ENCODE measurements around the gene MRPL19.

Gene MRPL19

GRCh38 chr2:75608684-75609333 lies 37.8 kb upstream of the MRPL19 start:
- Histone ChIP-seq H3K4me1 (ENCODE audit: control insufficient read depth, low read length) (peaks cover 4% of the 10 kb centered on the region; the same call in 1 of the 2 replicates), H3K9me2 (replicated peaks; ENCODE audit: control insufficient read depth, low read length) (no peaks in the 10 kb centered on the region), H3K9me3 (ENCODE audit: control insufficient read depth, insufficient read depth, low read length) (no peaks in the 10 kb centered on the region), H3K4me2 (ENCODE audit: low read length) (no peak overlapping the region), H4K20me1 (ENCODE audit: control insufficient read depth, insufficient read depth, low read depth, low read length) (no peaks in the 10 kb centered on the region), H3K27me3 (ENCODE audit: control insufficient read depth, low read length) (no peaks in the 10 kb centered on the region; the same call in 1 of the 2 replicates), H3F3A (ENCODE audit: control insufficient read depth, insufficient read depth) (no peaks in the 10 kb centered on the region), H3K27ac (ENCODE audit: low read depth, low read length) (no peak overlapping the region), H3K79me2 (ENCODE audit: control insufficient read depth, low read length) (no peaks in the 10 kb centered on the region), H3K4me3 (ENCODE audit: low read length) (no peak overlapping the region), H3K36me3 (ENCODE audit: control insufficient read depth, low read length) (no peaks in the 10 kb centered on the region)
- no peak for TF ChIP-seq EZH2phosphoT487 (IDR thresholded peaks at IDR 0.05; ENCODE audit: borderline replicate concordance, low read length)
- TF ChIP-seq, protein P1, sequence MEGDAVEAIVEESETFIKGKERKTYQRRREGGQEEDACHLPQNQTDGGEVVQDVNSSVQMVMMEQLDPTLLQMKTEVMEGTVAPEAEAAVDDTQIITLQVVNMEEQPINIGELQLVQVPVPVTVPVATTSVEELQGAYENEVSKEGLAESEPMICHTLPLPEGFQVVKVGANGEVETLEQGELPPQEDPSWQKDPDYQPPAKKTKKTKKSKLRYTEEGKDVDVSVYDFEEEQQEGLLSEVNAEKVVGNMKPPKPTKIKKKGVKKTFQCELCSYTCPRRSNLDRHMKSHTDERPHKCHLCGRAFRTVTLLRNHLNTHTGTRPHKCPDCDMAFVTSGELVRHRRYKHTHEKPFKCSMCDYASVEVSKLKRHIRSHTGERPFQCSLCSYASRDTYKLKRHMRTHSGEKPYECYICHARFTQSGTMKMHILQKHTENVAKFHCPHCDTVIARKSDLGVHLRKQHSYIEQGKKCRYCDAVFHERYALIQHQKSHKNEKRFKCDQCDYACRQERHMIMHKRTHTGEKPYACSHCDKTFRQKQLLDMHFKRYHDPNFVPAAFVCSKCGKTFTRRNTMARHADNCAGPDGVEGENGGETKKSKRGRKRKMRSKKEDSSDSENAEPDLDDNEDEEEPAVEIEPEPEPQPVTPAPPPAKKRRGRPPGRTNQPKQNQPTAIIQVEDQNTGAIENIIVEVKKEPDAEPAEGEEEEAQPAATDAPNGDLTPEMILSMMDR (IDR thresholded peaks at IDR 0.05; ENCODE audit: low read depth, low read length, poor library complexity, severe bottlenecking), result peak; percentile 97

DNA sequence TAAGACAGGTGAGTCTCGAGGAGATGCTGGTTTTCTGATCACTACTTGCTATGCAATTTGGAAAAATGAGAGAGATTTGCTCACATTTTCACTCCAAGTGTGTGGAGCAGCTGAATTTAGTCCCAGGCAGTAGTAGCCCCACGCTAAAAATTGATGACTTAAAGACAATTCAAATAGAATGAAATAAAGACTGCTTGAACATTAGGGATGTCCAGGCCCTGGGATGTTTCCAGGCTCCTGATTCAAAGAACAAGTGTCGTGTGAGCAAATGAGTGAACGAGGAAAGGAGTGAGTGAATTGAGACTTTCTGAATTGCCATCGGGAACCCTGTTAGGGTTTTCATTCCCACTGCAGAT lies 37.3 kb upstream of the MRPL19 start:
- Histone ChIP-seq H3K79me2 (ENCODE audit: control insufficient read depth, low read length) (no peaks in the 10 kb centered on the region), H3K9me3 (ENCODE audit: control insufficient read depth, insufficient read depth, low read length) (no peaks in the 10 kb centered on the region), H4K20me1 (ENCODE audit: control insufficient read depth, insufficient read depth, low read depth, low read length) (no peaks in the 10 kb centered on the region), H3K4me3 (ENCODE audit: low read length) (no peak overlapping the region), H3K27ac (ENCODE audit: low read depth, low read length) (no peak overlapping the region), H3F3A (ENCODE audit: control insufficient read depth, insufficient read depth) (no peaks in the 10 kb centered on the region), H3K9me2 (replicated peaks; ENCODE audit: control insufficient read depth, low read length) (no peaks in the 10 kb centered on the region), H3K4me1 (ENCODE audit: control insufficient read depth, low read length) (peaks cover 4% of the 10 kb centered on the region; the same call in 1 of the 2 replicates), H3K36me3 (ENCODE audit: control insufficient read depth, low read length) (no peaks in the 10 kb centered on the region), H3K4me2 (ENCODE audit: low read length) (no peak overlapping the region), H3K27me3 (ENCODE audit: control insufficient read depth, low read length) (no peaks in the 10 kb centered on the region; the same call in 1 of the 2 replicates)
- TF ChIP-seq, protein P1 (IDR thresholded peaks at IDR 0.05; ENCODE audit: low read depth, low read length, poor library complexity, severe bottlenecking), result peak; percentile 35
- no peak for TF ChIP-seq EZH2phosphoT487 (IDR thresholded peaks at IDR 0.05; ENCODE audit: borderline replicate concordance, low read length)

DNA sequence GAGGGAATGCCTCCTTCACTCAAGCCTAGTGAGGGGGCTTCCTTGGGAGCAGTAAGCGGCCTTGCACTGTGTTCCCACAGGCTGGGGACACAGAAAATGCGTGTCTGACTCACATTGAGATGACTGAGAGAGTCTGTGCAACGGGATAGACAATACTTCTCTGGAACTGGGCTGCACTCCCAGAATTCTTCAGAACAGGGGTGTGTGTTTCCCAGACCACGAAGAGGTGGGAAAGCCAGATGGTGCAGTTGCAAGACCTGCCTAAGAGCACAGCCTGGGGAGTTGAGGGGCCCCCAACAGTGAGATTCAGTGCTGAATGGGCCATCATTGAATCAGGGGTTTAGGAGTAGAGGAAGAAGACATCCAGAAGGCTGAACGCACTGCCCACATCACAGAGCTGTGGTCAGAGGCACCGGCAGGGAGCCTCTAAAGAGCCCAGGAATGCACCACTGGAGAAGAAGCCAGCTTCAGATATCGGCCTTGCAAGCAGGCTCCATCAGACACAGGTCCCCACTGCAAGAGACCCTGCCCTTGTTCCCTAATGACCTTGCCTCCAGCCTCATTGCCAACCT lies 36.6 kb upstream of the MRPL19 start:
- Histone ChIP-seq H3K79me2 (ENCODE audit: control insufficient read depth, low read length) (no peaks in the 10 kb centered on the region), H3K4me2 (ENCODE audit: low read length) (no peak overlapping the region), H3K27me3 (ENCODE audit: control insufficient read depth, low read length) (no peaks in the 10 kb centered on the region; the same call in 1 of the 2 replicates), H3K27ac (ENCODE audit: low read depth, low read length) (no peak overlapping the region), H3K36me3 (ENCODE audit: control insufficient read depth, low read length) (no peaks in the 10 kb centered on the region), H4K20me1 (ENCODE audit: control insufficient read depth, insufficient read depth, low read depth, low read length) (no peaks in the 10 kb centered on the region), H3K9me2 (replicated peaks; ENCODE audit: control insufficient read depth, low read length) (no peaks in the 10 kb centered on the region), H3K4me1 (ENCODE audit: control insufficient read depth, low read length) (no peaks in the 10 kb centered on the region), H3K9me3 (ENCODE audit: control insufficient read depth, insufficient read depth, low read length) (no peaks in the 10 kb centered on the region), H3F3A (ENCODE audit: control insufficient read depth, insufficient read depth) (no peaks in the 10 kb centered on the region), H3K4me3 (ENCODE audit: low read length) (no peak overlapping the region)
- TF ChIP-seq, protein P1 (IDR thresholded peaks at IDR 0.05; ENCODE audit: low read depth, low read length, poor library complexity, severe bottlenecking), result no peak
- TF ChIP-seq EZH2phosphoT487 (IDR thresholded peaks at IDR 0.05; ENCODE audit: borderline replicate concordance, low read length), result no peak

Data from DOHH2 (cell line).